Measurements from ENCODE around the gene PNMA8A.

The PNMA8A gene

DNA sequence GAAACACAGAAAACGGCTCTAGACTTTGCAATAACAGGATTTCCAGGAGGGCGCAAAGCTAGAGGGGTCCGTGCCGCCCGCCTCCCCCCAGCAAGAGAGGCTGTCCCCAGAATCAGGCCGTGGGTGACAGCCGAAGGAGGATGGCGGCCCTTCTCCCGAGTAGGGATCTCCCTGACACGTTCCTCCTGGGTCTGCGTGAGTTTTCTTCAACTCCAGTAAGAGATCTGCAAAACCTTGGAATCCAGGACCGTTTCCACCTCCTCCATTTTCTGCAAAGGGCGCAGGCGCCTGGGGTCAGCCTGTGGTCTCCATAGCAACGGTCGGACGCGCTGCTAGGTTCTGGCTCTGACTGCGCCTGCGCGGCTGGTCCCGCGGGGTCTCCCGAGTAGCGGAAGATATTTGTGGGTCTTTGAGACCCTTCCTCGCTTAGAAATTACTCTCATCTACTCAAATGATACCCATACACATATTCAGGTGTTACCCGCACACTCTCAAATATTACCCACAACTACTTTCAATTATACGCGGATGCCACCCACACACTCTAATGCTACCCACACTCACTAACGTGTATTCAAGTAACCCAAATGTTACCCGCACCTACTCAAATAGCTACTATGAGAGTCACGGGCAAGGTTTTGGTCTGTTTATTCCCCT lies 44.7 kb downstream of the PNMA8A start:
- DNase-seq: peak; percentile 85

DNA sequence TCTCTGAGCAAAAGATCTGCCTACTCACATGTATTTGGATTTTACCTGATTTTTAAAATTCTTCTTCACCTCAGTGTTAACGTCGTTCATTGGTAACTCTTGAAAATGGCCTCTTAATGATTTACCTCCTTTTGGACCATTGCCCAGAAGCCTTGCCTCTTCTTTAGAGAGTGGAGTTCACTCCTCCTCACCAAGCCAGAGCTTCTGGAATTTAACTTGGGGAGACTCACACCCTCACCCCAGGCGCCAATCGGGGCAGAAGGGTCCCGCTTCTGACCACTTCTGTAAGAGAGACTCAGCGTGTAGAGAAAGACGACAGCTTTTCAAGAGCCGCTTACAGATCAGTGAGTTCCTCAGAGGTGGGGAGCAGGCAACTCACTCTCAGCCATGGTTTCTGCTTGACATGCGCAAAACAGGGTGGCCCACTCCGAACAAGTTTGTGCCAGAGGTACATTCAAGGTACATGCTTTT lies 45.3 kb downstream of the PNMA8A start:
- peak; percentile 45 for DNase-seq

GRCh38 chr19:46423188-46423587 lies 48.2 kb downstream of the PNMA8A start:
- no peak for DNase-seq

- DNase-seq: no peak
These were observed 49.0 kb downstream of the PNMA8A start for GRCh38 chr19:46422344-46422743.

GRCh38 chr19:46420056-46420455 lies 51.3 kb downstream of the PNMA8A start:
- no peak for DNase-seq

Measured in hematopoietic multipotent progenitor cell treated with erythropoietin and hydrocortisone succinate and interleukin-3 and kit ligand, for 6 days (in vitro differentiated cells).